ENCODE measurements around the gene ZNF778. TPM values are rescaled to one million over a fixed set of nuclear protein-coding genes. Genes with fewer than 3 reads are reported as not detected.

ZNF778 gene
- total and polyA plus RNA-seq, 10 of the 15 experiments (the other 5 are each of a cell fraction or from before 2014, with no cell fraction given): 0.20 to 9.7 (median 4.1) TPM

- 89% methylated on average over 31 of the region's 38 CpGs for WGBS (ENCODE audit: insufficient coverage, insufficient replicate concordance, low lambda C conversion rate, missing lambda C conversion rate)
- Histone ChIP-seq H4K20me1 (ENCODE audit: control insufficient read depth, insufficient read depth) (no peaks in the 10 kb centered on the region), H3K27ac (ENCODE audit: control insufficient read depth, insufficient read depth) (no peak overlapping the region), H3K36me3 (ENCODE audit: control insufficient read depth in 2 of 2, insufficient read depth in 2 of 2, low read length in 1 of 2) (no peaks in the 10 kb centered on the region), H3K27me3 (replicated peaks in 1 of 2; ENCODE audit: control insufficient read depth in 2 of 2, insufficient read depth in 2 of 2, low read length in 1 of 2) (no peaks in the 10 kb centered on the region), H3K79me2 (ENCODE audit: control insufficient read depth, insufficient read depth, low read length) (no peaks in the 10 kb centered on the region), H3K4me1 (ENCODE audit: control insufficient read depth, insufficient read depth, low read length) (no peaks in the 10 kb centered on the region), H3K9me3 (replicated peaks; ENCODE audit: control insufficient read depth, insufficient read depth, low read length) (no peaks in the 10 kb centered on the region), H3K4me3 (no peak overlapping the region), H3K4me2 (ENCODE audit: control insufficient read depth, insufficient read depth) (no peak overlapping the region), H3K9ac (ENCODE audit: control insufficient read depth, insufficient read depth, low read length) (no peak overlapping the region), H2AFZ (ENCODE audit: control insufficient read depth, low read depth, low read length) (no peak overlapping the region)
- no peak for DNase-seq (ENCODE audit: low read depth, low spot score)
- BruUV-seq (replicated peaks): no TSS peak
- intact Hi-C loops (cut with micrococcal nuclease; ENCODE audit: unreplicated experiment) (loop anchor here (2.0 kb wide), 1 partner anchor 21 kb away; no protein-coding TSS in a partner anchor), in situ Hi-C loops (cut with MboI) (no loop called here)
- ChIA-PET POLR2A (no interaction called here), RAD21 (ENCODE audit: unreplicated experiment) (no interaction called here), CTCF (no interaction called here), SMC1A (ENCODE audit: uncharacterized antibody, unreplicated experiment) (no interaction called here)
- no peak for FAIRE-seq
- ATAC-seq: no peak
- TF ChIP-seq ZBTB33 (IDR thresholded peaks at IDR 0.05) (no peak), PBX3 (IDR thresholded peaks at IDR 0.05; ENCODE audit: insufficient replicate concordance, low read depth, low read length) (no peak), MTA2 (IDR thresholded peaks at IDR 0.05; ENCODE audit: low read depth) (no peak), CHD1 (IDR thresholded peaks at IDR 0.05; ENCODE audit: low read depth, low read length) (no peak), ZNF384 (IDR thresholded peaks at IDR 0.05; ENCODE audit: borderline replicate concordance, low read depth, low read length) (no peak), RUNX3 (IDR thresholded peaks at IDR 0.05; ENCODE audit: low read length) (no peak), SREBF1 (IDR thresholded peaks at IDR 0.05; ENCODE audit: low read length) (no peak), IRF3 (IDR thresholded peaks at IDR 0.05) (no peak), ZBED1 (IDR thresholded peaks at IDR 0.05; ENCODE audit: borderline replicate concordance) (no peak), RAD21 (IDR thresholded peaks at IDR 0.05; ENCODE audit: insufficient read depth, low read depth, low read length) (no peak), SREBF2 (IDR thresholded peaks at IDR 0.05; ENCODE audit: low read length) (no peak), STAT1 (conservative IDR thresholded peaks at IDR 0.05) (no peak), ZBTB11 (CRISPR knock-in tag; IDR thresholded peaks at IDR 0.05) (no peak), JUNB (IDR thresholded peaks at IDR 0.05) (no peak), NKRF (conservative IDR thresholded peaks at IDR 0.05) (no peak)
Measured at GRCh38 chr16:89193576-89194293, 23.8 kb upstream of the ZNF778 start.

Data from GM12878 (cell line).